Epidermal melanocyte (primary cell): Measurements from ENCODE around the gene CHTOP.
"Not testable (repeated sequence)": the region's sequence is repeated elsewhere in the genome, so short reads cannot be mapped to it uniquely, and the experiment has no call there.

Experiments used
- DNase-seq: peaks from one replicate; pipeline ENCODE4 v3.0.0; 2011; ENCODE audit warnings: low spot score; ENCODE audit not compliant: insufficient read length

The CHTOP gene

GRCh38 chr1:153633754-153634665, at the start of gene CHTOP:
Gene CHTOP, plus strand, starts transcription at chr1:153634066. Its CDS starts 2,523 bp downstream, at chr1:153636589.
- peak; percentile 93 for DNase-seq

- DNase-seq = no peak
Measured at GRCh38 chr1:153585006-153585405, 48.9 kb upstream of the CHTOP start.

- DNase-seq = no peak
Measured at GRCh38 chr1:153586347-153586746, 47.5 kb upstream of the CHTOP start.

GRCh38 chr1:153587314-153587713, 46.6 kb upstream of the CHTOP start:
- no peak for DNase-seq

GRCh38 chr1:153588033-153588432, 45.8 kb upstream of the CHTOP start:
- not testable (repeated sequence) for DNase-seq

GRCh38 chr1:153588482-153588881, 45.4 kb upstream of the CHTOP start:
- DNase-seq = no peak

GRCh38 chr1:153592748-153593147, 41.1 kb upstream of the CHTOP start:
- DNase-seq = no peak

GRCh38 chr1:153597206-153597605, 36.7 kb upstream of the CHTOP start:
- no peak for DNase-seq

GRCh38 chr1:153598309-153599172, 35.3 kb upstream of the CHTOP start:
- no peak for DNase-seq

GRCh38 chr1:153599847-153600246, 34.0 kb upstream of the CHTOP start:
- no peak for DNase-seq

GRCh38 chr1:153602749-153603148, 31.1 kb upstream of the CHTOP start:
- DNase-seq = no peak

- no peak for DNase-seq
Measured at GRCh38 chr1:153606194-153606593, 27.7 kb upstream of the CHTOP start.

- no peak for DNase-seq
Measured at GRCh38 chr1:153607381-153607780, 26.5 kb upstream of the CHTOP start.

- no peak for DNase-seq
Measured at GRCh38 chr1:153608089-153608682, 25.7 kb upstream of the CHTOP start.

GRCh38 chr1:153608742-153609584, 24.9 kb upstream of the CHTOP start:
- DNase-seq = peak; percentile 82

- DNase-seq = no peak
Measured at GRCh38 chr1:153609585-153609907, 24.3 kb upstream of the CHTOP start.

- no peak for DNase-seq
Measured at GRCh38 chr1:153610334-153610733, 23.5 kb upstream of the CHTOP start.

- DNase-seq = no peak
Measured at GRCh38 chr1:153610811-153611301, 23.0 kb upstream of the CHTOP start.

GRCh38 chr1:153611356-153611755, 22.5 kb upstream of the CHTOP start:
- DNase-seq = no peak

GRCh38 chr1:153612111-153612754, 21.6 kb upstream of the CHTOP start:
- no peak for DNase-seq
